HG03175 (cell line): ENCODE data around the gene CLEC16A.

Experiments used
- ATAC-seq: cut with Tn5 transposase; IDR thresholded peaks from one replicate; pipeline ENCODE4 v1.9.1; 2021; ENCODE audit warnings: mild to moderate bottlenecking, moderate library complexity; ENCODE audit not compliant: unreplicated experiment

The CLEC16A gene

GRCh38 chr16:10987361-10988163 lies 43.2 kb downstream of the CLEC16A start:
- ATAC-seq: no peak

GRCh38 chr16:10988164-10988803 lies 43.9 kb downstream of the CLEC16A start:
- ATAC-seq: no peak

- ATAC-seq: no peak
These were observed 44.5 kb downstream of the CLEC16A start for GRCh38 chr16:10988879-10989278.

GRCh38 chr16:10989559-10989958 lies 45.2 kb downstream of the CLEC16A start:
- ATAC-seq: no peak

- no peak for ATAC-seq
These were observed 46.0 kb downstream of the CLEC16A start for GRCh38 chr16:10990378-10990777.

- ATAC-seq: no peak
These were observed 47.7 kb downstream of the CLEC16A start for GRCh38 chr16:10992112-10992511.

GRCh38 chr16:10992797-10993196 lies 48.4 kb downstream of the CLEC16A start:
- no peak for ATAC-seq

GRCh38 chr16:10993649-10994048 lies 49.3 kb downstream of the CLEC16A start:
- no peak for ATAC-seq

- no peak for ATAC-seq
These were observed 50.2 kb downstream of the CLEC16A start for GRCh38 chr16:10994571-10994970.

GRCh38 chr16:10995565-10995964 lies 51.2 kb downstream of the CLEC16A start:
- ATAC-seq: no peak

GRCh38 chr16:10997485-10997884 lies 53.1 kb downstream of the CLEC16A start:
- no peak for ATAC-seq

- ATAC-seq: no peak
These were observed 54.9 kb downstream of the CLEC16A start for GRCh38 chr16:10999300-10999699.

GRCh38 chr16:11001611-11002010 lies 57.2 kb downstream of the CLEC16A start:
- ATAC-seq: no peak

GRCh38 chr16:11003141-11003540 lies 58.8 kb downstream of the CLEC16A start:
- ATAC-seq: no peak

GRCh38 chr16:11004351-11004750 lies 60.0 kb downstream of the CLEC16A start:
- ATAC-seq: no peak

- no peak for ATAC-seq
These were observed 60.7 kb downstream of the CLEC16A start for GRCh38 chr16:11004973-11005610.

- ATAC-seq: no peak
These were observed 61.2 kb downstream of the CLEC16A start for GRCh38 chr16:11005611-11005975.

GRCh38 chr16:11006656-11007055 lies 62.3 kb downstream of the CLEC16A start:
- no peak for ATAC-seq

GRCh38 chr16:11007714-11008280 lies 63.4 kb downstream of the CLEC16A start:
- no peak for ATAC-seq

GRCh38 chr16:11009027-11009755 lies 64.8 kb downstream of the CLEC16A start:
- ATAC-seq: no peak
